ENCODE data around the gene HNRNPA2B1.
"Not testable (repeated sequence)": the region's sequence is repeated elsewhere in the genome, so short reads cannot be mapped to it uniquely, and the experiment has no call there.

The HNRNPA2B1 gene

GRCh38 chr7:26163804-26164203, 36.7 kb downstream of the HNRNPA2B1 start:
- not testable (repeated sequence) for DNase-seq (ENCODE audit: low spot score)

- no peak for DNase-seq (ENCODE audit: low spot score)
Observed at GRCh38 chr7:26162431-26162830, 38.1 kb downstream of the HNRNPA2B1 start.

- no peak for DNase-seq (ENCODE audit: low spot score)
Observed at GRCh38 chr7:26160896-26161295, 39.6 kb downstream of the HNRNPA2B1 start.

GRCh38 chr7:26159243-26159642, 41.3 kb downstream of the HNRNPA2B1 start:
- no peak for DNase-seq (ENCODE audit: low spot score)

GRCh38 chr7:26157520-26158105, 42.9 kb downstream of the HNRNPA2B1 start:
- DNase-seq (ENCODE audit: low spot score): no peak

- peak; percentile 85 for DNase-seq (ENCODE audit: low spot score)
Observed at GRCh38 chr7:26156451-26157420, 43.8 kb downstream of the HNRNPA2B1 start.

- peak; percentile 47 for DNase-seq (ENCODE audit: low spot score)
Observed at GRCh38 chr7:26155531-26156375, 44.8 kb downstream of the HNRNPA2B1 start.

GRCh38 chr7:26153823-26154783, 46.4 kb downstream of the HNRNPA2B1 start:
- no peak for DNase-seq (ENCODE audit: low spot score)

GRCh38 chr7:26153241-26153822, 47.2 kb downstream of the HNRNPA2B1 start:
- DNase-seq (ENCODE audit: low spot score): no peak

GRCh38 chr7:26152782-26153240, 47.7 kb downstream of the HNRNPA2B1 start:
- not testable (repeated sequence) for DNase-seq (ENCODE audit: low spot score)

GRCh38 chr7:26151953-26152781, 48.4 kb downstream of the HNRNPA2B1 start, which contains the start of gene NFE2L3:
NFE2L3 (plus strand) TSS chr7:26152198; CDS start chr7:26152499, 301 bp downstream.
- peak; percentile 93 for DNase-seq (ENCODE audit: low spot score)

GRCh38 chr7:26151650-26151952, 48.9 kb downstream of the HNRNPA2B1 start:
- no peak for DNase-seq (ENCODE audit: low spot score)

- DNase-seq (ENCODE audit: low spot score): no peak
Observed at GRCh38 chr7:26151096-26151495, 49.5 kb downstream of the HNRNPA2B1 start.

GRCh38 chr7:26149391-26149977, 51.1 kb downstream of the HNRNPA2B1 start:
- no peak for DNase-seq (ENCODE audit: low spot score)

- DNase-seq (ENCODE audit: low spot score): not testable (repeated sequence)
Observed at GRCh38 chr7:26148307-26148700, 52.2 kb downstream of the HNRNPA2B1 start.

GRCh38 chr7:26147646-26148306, 52.8 kb downstream of the HNRNPA2B1 start:
- not testable (repeated sequence) for DNase-seq (ENCODE audit: low spot score)

- DNase-seq (ENCODE audit: low spot score): no peak
Observed at GRCh38 chr7:26147030-26147429, 53.5 kb downstream of the HNRNPA2B1 start.

- DNase-seq (ENCODE audit: low spot score): no peak
Observed at GRCh38 chr7:26145238-26145637, 55.3 kb downstream of the HNRNPA2B1 start.

Measured in GM03348 (cell line).